Keratinocyte (primary cell): Measurements from ENCODE around the gene JMJD1C. TPM values are rescaled to one million over a fixed set of nuclear protein-coding genes. Genes with fewer than 3 reads are reported as not detected.

Experiments
- DNase-seq: peaks from one replicate; pipeline ENCODE4 v3.0.0-alpha.2; 2011; ENCODE audit warnings: low read depth, missing footprints, low spot score
- FAIRE-seq: peaks from 2 replicates; lab custom pipeline; 2011; peaks lifted over from hg19 to GRCh38; lab: Jason Lieb, UNC
- H2AFZ ChIP-seq: 2 replicates; pipeline ENCODE4 v1.6.0; 2012; ENCODE audit warnings: low read length, control low read depth, inconsistent platforms; ENCODE audit not compliant: control insufficient read depth
- H3K27ac ChIP-seq: 2 replicates; pipeline ENCODE4 v1.5.1; 2011; ENCODE audit warnings: low read length; ENCODE audit not compliant: control insufficient read depth, insufficient read depth
- H3K27me3 ChIP-seq: 3 replicates; pipeline ENCODE4 v1.6.0; 2011; ENCODE audit warnings: low read length; ENCODE audit not compliant: control insufficient read depth, insufficient read depth; ENCODE audit errors: extremely low read depth
- H3K36me3 ChIP-seq, 2 experiments: 2 replicates in 1 of 2; 3 replicates in 1 of 2; pipeline ENCODE4 v1.5.1; 2011; ENCODE audit warnings: low read length in 2 of 2, mild to moderate bottlenecking in 1 of 2; ENCODE audit not compliant: control insufficient read depth in 2 of 2, insufficient read depth in 2 of 2; ENCODE audit errors: extremely low read depth in 1 of 2
- H3K4me1 ChIP-seq: 3 replicates; pipeline ENCODE4 v1.5.1; 2011; ENCODE audit warnings: low read length; ENCODE audit not compliant: control insufficient read depth, insufficient read depth; ENCODE audit errors: extremely low read depth
- H3K4me2 ChIP-seq: 3 replicates; pipeline ENCODE4 v1.6.0; 2011; ENCODE audit warnings: low read depth, low read length; ENCODE audit not compliant: control insufficient read depth, insufficient read depth; ENCODE audit errors: extremely low read depth
- H3K4me3 ChIP-seq, 3 experiments: fragments of 200-600 bp in 1 of 3; sonication (generic) in 1 of 3; 2 replicates in 2 of 3; 3 replicates in 1 of 3; pipeline ENCODE4 v1.5.1; 2011 to 2016; ENCODE audit warnings: low read length in 3 of 3, mild to moderate bottlenecking in 3 of 3, control low read depth in 2 of 3, inconsistent platforms in 1 of 3, low read depth in 1 of 3, mixed read lengths in 1 of 3, mixed run types in 1 of 3, moderate library complexity in 1 of 3; ENCODE audit not compliant: control insufficient read depth in 2 of 3, insufficient read depth in 2 of 3; ENCODE audit errors: extremely low read depth in 1 of 3
- H3K79me2 ChIP-seq: 2 replicates; pipeline ENCODE4 v1.6.0; 2012; ENCODE audit warnings: low read length; ENCODE audit not compliant: control insufficient read depth, insufficient read depth
- H3K9ac ChIP-seq: 3 replicates; pipeline ENCODE4 v1.6.0; 2011; ENCODE audit warnings: low read length; ENCODE audit not compliant: control insufficient read depth, insufficient read depth; ENCODE audit errors: extremely low read depth
- H3K9me1 ChIP-seq: 3 replicates; pipeline ENCODE4 v1.6.0; 2011; ENCODE audit warnings: low read length; ENCODE audit not compliant: control insufficient read depth, insufficient read depth; ENCODE audit errors: extremely low read depth
- H3K9me3 ChIP-seq: 2 replicates; pipeline ENCODE4 v1.5.1; 2012; ENCODE audit warnings: low read depth, low read length; ENCODE audit not compliant: control insufficient read depth
- H4K20me1 ChIP-seq: 3 replicates; pipeline ENCODE4 v1.6.0; 2011; ENCODE audit warnings: low read length; ENCODE audit not compliant: control insufficient read depth, insufficient read depth; ENCODE audit errors: extremely low read depth
- EZH2 ChIP-seq: IDR thresholded peaks from one replicate; pipeline ENCODE4 v1.6.1; 2012; ENCODE audit warnings: inconsistent platforms, mild to moderate bottlenecking, low read length, moderate library complexity
- dilution Hi-C: fragments of 300-500 bp; cut with MboI; formaldehyde crosslinking; loops from one replicate; pipeline ENCODE4 v1.7.0; 2020; ENCODE audit warnings: low sequenced_read_pairs; ENCODE audit not compliant: extremely low pct_ligation_motif_present
- polyA plus RNA-seq, 5 experiments: library from polyadenylated mRNA; depleted of rRNA in 3 of 5; stranded (reverse) in 3 of 5; stranded (forward) in 1 of 5; unstranded in 1 of 5; fragments of >200 nt; gene quantifications; 1 replicate in 1 of 5; 2 replicates in 3 of 5; 3 replicates in 1 of 5; pipeline versions ENCODE4 v1.2.1 to v1.2.3, GENCODE V29; 2011 to 2012; ENCODE audit warnings: missing spikeins in 2 of 5, low read depth in 1 of 5, low replicate concordance in 1 of 5
- TF ChIP-seq, protein P1 (sequence below), 3 experiments: IDR thresholded peaks in 1 of 3; conservative IDR thresholded peaks in 1 of 3; optimal IDR thresholded peaks in 1 of 3; 2 replicates in 2 of 3; 3 replicates in 1 of 3; pipeline versions ENCODE3 to v1.5.1; 2011; ENCODE audit warnings: low read length in 3 of 3, mild to moderate bottlenecking in 3 of 3, moderate library complexity in 2 of 3, control low read depth in 1 of 3, inconsistent platforms in 1 of 3; ENCODE audit not compliant: insufficient read depth in 2 of 3; ENCODE audit errors: extremely low read depth in 1 of 3

Gene JMJD1C
- polyA plus RNA-seq, 1 donor (not counting 4 experiments of a cell fraction or from before 2014, with no cell fraction given) = 38.2 TPM

DNA sequence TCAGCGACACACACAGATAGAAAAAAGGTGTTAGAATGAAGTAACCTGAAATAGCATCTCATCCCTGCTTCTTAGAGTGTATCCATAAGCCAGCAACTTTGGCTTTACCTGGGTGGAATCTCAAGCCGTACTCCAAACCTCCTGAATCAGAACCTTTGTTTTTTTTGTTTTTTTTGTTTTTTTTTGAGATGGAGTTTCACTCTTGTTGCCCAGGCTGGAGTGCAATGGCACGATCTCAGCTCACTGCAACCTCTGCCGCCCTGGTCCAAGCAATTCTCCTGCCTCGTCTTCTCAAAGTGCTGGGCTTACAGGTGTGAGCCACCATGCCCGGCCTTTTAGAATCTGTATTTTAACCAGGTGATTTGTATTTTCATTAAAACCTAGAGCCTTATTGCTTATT, 323.6 kb downstream of the JMJD1C start:
- Histone ChIP-seq H3K4me3 (no peak overlapping the region), H2AFZ (no peak overlapping the region), H3K36me3 (peaks cover 0 to 6% of the 10 kb centered on the region in 2 experiments), H3K9me1 (no peaks in the 10 kb centered on the region), H3K4me1 (no peaks in the 10 kb centered on the region), H3K27me3 (no peaks in the 10 kb centered on the region), H4K20me1 (no peaks in the 10 kb centered on the region), H3K27ac (no peak overlapping the region), H3K79me2 (peaks cover 91% of the 10 kb centered on the region), H3K9ac (no peak overlapping the region), H3K9me3 (no peaks in the 10 kb centered on the region), H3K4me2 (no peak overlapping the region)
- TF ChIP-seq EZH2 = no peak
- TF ChIP-seq, protein P1, sequence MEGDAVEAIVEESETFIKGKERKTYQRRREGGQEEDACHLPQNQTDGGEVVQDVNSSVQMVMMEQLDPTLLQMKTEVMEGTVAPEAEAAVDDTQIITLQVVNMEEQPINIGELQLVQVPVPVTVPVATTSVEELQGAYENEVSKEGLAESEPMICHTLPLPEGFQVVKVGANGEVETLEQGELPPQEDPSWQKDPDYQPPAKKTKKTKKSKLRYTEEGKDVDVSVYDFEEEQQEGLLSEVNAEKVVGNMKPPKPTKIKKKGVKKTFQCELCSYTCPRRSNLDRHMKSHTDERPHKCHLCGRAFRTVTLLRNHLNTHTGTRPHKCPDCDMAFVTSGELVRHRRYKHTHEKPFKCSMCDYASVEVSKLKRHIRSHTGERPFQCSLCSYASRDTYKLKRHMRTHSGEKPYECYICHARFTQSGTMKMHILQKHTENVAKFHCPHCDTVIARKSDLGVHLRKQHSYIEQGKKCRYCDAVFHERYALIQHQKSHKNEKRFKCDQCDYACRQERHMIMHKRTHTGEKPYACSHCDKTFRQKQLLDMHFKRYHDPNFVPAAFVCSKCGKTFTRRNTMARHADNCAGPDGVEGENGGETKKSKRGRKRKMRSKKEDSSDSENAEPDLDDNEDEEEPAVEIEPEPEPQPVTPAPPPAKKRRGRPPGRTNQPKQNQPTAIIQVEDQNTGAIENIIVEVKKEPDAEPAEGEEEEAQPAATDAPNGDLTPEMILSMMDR (optimal IDR thresholded peaks at IDR 0.05 in 1 of 3, IDR thresholded peaks at IDR 0.05 in 1 of 3, conservative IDR thresholded peaks at IDR 0.05 in 1 of 3; ENCODE audit: extremely low read depth in 1 of 3, insufficient read depth in 2 of 3, low read length in 3 of 3) = no peak
- dilution Hi-C loops = no loop called here
- FAIRE-seq = no peak
- DNase-seq = no peak

- Histone ChIP-seq H2AFZ (no peak overlapping the region), H3K9ac (no peak overlapping the region), H3K79me2 (peaks cover 96% of the 10 kb centered on the region), H3K4me3 (no peak overlapping the region), H3K27ac (no peak overlapping the region), H4K20me1 (peaks cover 2% of the 10 kb centered on the region), H3K9me3 (no peaks in the 10 kb centered on the region), H3K36me3 (peaks cover 0 to 2% of the 10 kb centered on the region in 2 experiments), H3K4me2 (no peak overlapping the region), H3K27me3 (no peaks in the 10 kb centered on the region), H3K4me1 (peaks cover 4% of the 10 kb centered on the region), H3K9me1 (no peaks in the 10 kb centered on the region)
- no peak for DNase-seq
- no peak for FAIRE-seq
- TF ChIP-seq, protein P1 (optimal IDR thresholded peaks at IDR 0.05 in 1 of 3, IDR thresholded peaks at IDR 0.05 in 1 of 3, conservative IDR thresholded peaks at IDR 0.05 in 1 of 3; ENCODE audit: extremely low read depth in 1 of 3, insufficient read depth in 2 of 3, low read length in 3 of 3) = no peak
- TF ChIP-seq EZH2 = no peak
- dilution Hi-C loops = no loop called here
Measured at GRCh38 chr10:63140077-63140476, 325.7 kb downstream of the JMJD1C start.
